HCT116 (cell line): ENCODE measurements around the gene DAAM2. TPM values are rescaled to one million over a fixed set of nuclear protein-coding genes. Genes with fewer than 3 reads are reported as not detected.

ENCODE experiments used
- ATAC-seq: fragments of 200-7000 bp; cut with Tn5 transposase; 2 replicates; pipeline ENCODE4 v1.9.1; 2020; ENCODE audit warnings: mild to moderate bottlenecking, moderate library complexity
- BruUV-seq: library from RNA; stranded (reverse); fragments of 400-500 nt; replicated peaks from 2 replicates; lab custom pipeline; 2021; lab: Mats Ljungman, UMichigan
- CTCF ChIA-PET: fragments of 300-600 bp; sonication (Branson Sonifier 250); formaldehyde crosslinking; loops from one replicate; lab custom pipeline; 2021; ENCODE audit warnings: antibody characterized with exemption; lab: Charles Lee
- POLR2A ChIA-PET: fragments of 300-600, 350-600 bp; sonication (Branson Sonifier 250); formaldehyde crosslinking; loops from one replicate; lab custom pipeline; 2021; ENCODE audit warnings: antibody characterized with exemption; lab: Charles Lee
- RAD21 ChIA-PET, 2 experiments: fragments of 300-600 bp; sonication (Branson Sonifier 250); formaldehyde crosslinking; loops; one replicate each; lab custom pipeline; 2023; ENCODE audit warnings: low total read pairs in 2 of 2; ENCODE audit not compliant: uncharacterized antibody in 2 of 2, unreplicated experiment in 2 of 2, low non-redundant PET in 1 of 2; lab: Charles Lee
- DNase-seq: peaks from one replicate; pipeline ENCODE4 v3.0.0-alpha.2; 2010; ENCODE audit warnings: low read depth, low spot score
- H2AFZ ChIP-seq: fragments of 200-600 bp; shearing (Covaris generic), sonication (generic); 2 replicates; pipeline ENCODE4 v1.6.1; 2017; ENCODE audit warnings: low read depth, mixed run types, mixed read lengths, antibody characterized with exemption, low read length; ENCODE audit not compliant: poor library complexity, severe bottlenecking
- H3K27ac ChIP-seq: 2 replicates; pipeline ENCODE4 v1.5.1; 2012; ENCODE audit warnings: low read depth, low read length
- H3K27me3 ChIP-seq: fragments of 200-600 bp; sonication (generic); 2 replicates; pipeline ENCODE4 v1.6.1; 2016; ENCODE audit warnings: mixed run types, low read length, mixed read lengths; ENCODE audit not compliant: insufficient read depth
- H3K36me3 ChIP-seq, 2 experiments: fragments of 200-500 bp in 1 of 2; fragments of 200-600 bp in 1 of 2; sonication (Bioruptor generic) in 1 of 2; sonication (generic) in 1 of 2; 2 replicates each; pipeline versions ENCODE4 v1.5.1 to v1.6.1; 2014 to 2016; ENCODE audit warnings: low read length in 2 of 2, inconsistent platforms in 1 of 2, mixed read lengths in 1 of 2, mixed run types in 1 of 2; ENCODE audit not compliant: insufficient read depth in 2 of 2, control insufficient read depth in 1 of 2
- H3K4me1 ChIP-seq, 2 experiments: fragments of 200-600 bp in 1 of 2; sonication (generic) in 1 of 2; 2 replicates each; pipeline versions ENCODE4 v1.5.1 to v1.6.1; 2012 to 2017; ENCODE audit warnings: low read length in 2 of 2, inconsistent platforms in 1 of 2, mild to moderate bottlenecking in 1 of 2, mixed read lengths in 1 of 2, mixed run types in 1 of 2, moderate library complexity in 1 of 2; ENCODE audit not compliant: insufficient read depth in 2 of 2, control insufficient read depth in 1 of 2
- H3K4me2 ChIP-seq: fragments of 200-600 bp; sonication (generic); 2 replicates; pipeline ENCODE4 v1.6.1; 2017; ENCODE audit warnings: mixed run types, low read length, mixed read lengths
- H3K4me3 ChIP-seq, 2 experiments: fragments of 200-600 bp in 1 of 2; sonication (generic) in 1 of 2; replicated peaks in 1 of 2; 2 replicates each; pipeline ENCODE4 v1.5.1; 2011 to 2016; ENCODE audit warnings: low read length in 2 of 2, control low read depth in 1 of 2, low read depth in 1 of 2, mild to moderate bottlenecking in 1 of 2, mixed read lengths in 1 of 2, mixed run types in 1 of 2
- H3K79me2 ChIP-seq: fragments of 200-600 bp; sonication (generic); 2 replicates; pipeline ENCODE4 v1.6.1; 2017; ENCODE audit warnings: mild to moderate bottlenecking, mixed run types, low read length, moderate library complexity, mixed read lengths; ENCODE audit not compliant: insufficient read depth
- H3K9ac ChIP-seq: fragments of 200-600 bp; sonication (generic); 2 replicates; pipeline ENCODE4 v1.6.1; 2016; ENCODE audit warnings: low read length, mixed read lengths
- H3K9me2 ChIP-seq: fragments of 200-600 bp; sonication (generic), shearing (Covaris generic); 2 replicates; pipeline ENCODE4 v1.6.1; 2017; ENCODE audit warnings: mixed run types, mild to moderate bottlenecking, moderate library complexity; ENCODE audit not compliant: insufficient read depth
- H3K9me3 ChIP-seq, 2 experiments: fragments of 200-500 bp in 1 of 2; fragments of 200-600 bp in 1 of 2; sonication (Bioruptor generic) in 1 of 2; sonication (generic) in 1 of 2; 2 replicates each; pipeline ENCODE4 v1.6.1; 2014 to 2017; ENCODE audit warnings: low read length in 2 of 2, mixed read lengths in 2 of 2, inconsistent platforms in 1 of 2, low read depth in 1 of 2, mild to moderate bottlenecking in 1 of 2, mixed run types in 1 of 2, moderate library complexity in 1 of 2; ENCODE audit not compliant: control insufficient read depth in 1 of 2, insufficient read depth in 1 of 2
- H4K20me1 ChIP-seq: fragments of 200-600 bp; sonication (generic), shearing (Covaris generic); 2 replicates; pipeline ENCODE4 v1.6.1; 2017; ENCODE audit warnings: mixed run types, mild to moderate bottlenecking, moderate library complexity; ENCODE audit not compliant: insufficient read depth
- ATF3 ChIP-seq: IDR thresholded peaks from 2 replicates; pipeline ENCODE4 v1.6.1; 2012
- CEBPB ChIP-seq: IDR thresholded peaks from 2 replicates; pipeline ENCODE4 v1.6.1; 2012; ENCODE audit warnings: low read depth
- CTCF ChIP-seq, 3 experiments: fragments of 200-600 bp in 1 of 3; sonication (generic) in 1 of 3; IDR thresholded peaks in 2 of 3; conservative IDR thresholded peaks in 1 of 3; 2 replicates each; pipeline ENCODE4 v1.5.1; 2012 to 2017; ENCODE audit warnings: low read depth in 2 of 3, low read length in 2 of 3, antibody characterized with exemption in 1 of 3, borderline replicate concordance in 1 of 3, control low read depth in 1 of 3, mild to moderate bottlenecking in 1 of 3, mixed read lengths in 1 of 3, mixed run types in 1 of 3, moderate library complexity in 1 of 3; ENCODE audit not compliant: insufficient read depth in 1 of 3
- ELF1 ChIP-seq: IDR thresholded peaks from 2 replicates; pipeline ENCODE4 v1.6.1; 2012; ENCODE audit warnings: low read depth, borderline replicate concordance
- EZH2 ChIP-seq: fragments of 200-600 bp; sonication (generic); IDR thresholded peaks from 2 replicates; pipeline ENCODE4 v1.6.1; 2017; ENCODE audit warnings: antibody characterized with exemption, mixed run types
- FOSL1 ChIP-seq: IDR thresholded peaks from 2 replicates; pipeline ENCODE4 v1.6.1; 2012; ENCODE audit warnings: low read depth
- MAX ChIP-seq: IDR thresholded peaks from 2 replicates; pipeline ENCODE4 v1.6.1; 2012
- POLR2AphosphoS5 ChIP-seq: IDR thresholded peaks from 2 replicates; pipeline ENCODE4 v1.6.1; 2011; ENCODE audit warnings: mild to moderate bottlenecking, low read depth, low read length, moderate library complexity
- RAD21 ChIP-seq: IDR thresholded peaks from 2 replicates; pipeline ENCODE4 v1.6.1; 2012; ENCODE audit warnings: low read depth, mild to moderate bottlenecking
- SIN3A ChIP-seq: IDR thresholded peaks from 2 replicates; pipeline ENCODE4 v1.6.1; 2012; ENCODE audit warnings: low read depth
- SP1 ChIP-seq: IDR thresholded peaks from 2 replicates; pipeline ENCODE4 v1.6.1; 2012; ENCODE audit warnings: low read depth
- ZBTB33 ChIP-seq: IDR thresholded peaks from 2 replicates; pipeline ENCODE4 v1.6.1; 2011; ENCODE audit warnings: mild to moderate bottlenecking, low read length, moderate library complexity; ENCODE audit not compliant: insufficient replicate concordance; ENCODE audit errors: extremely low read depth
- ZNF274 ChIP-seq: fragments of 200-500 bp; sonication (Bioruptor generic); IDR thresholded peaks from 2 replicates; pipeline ENCODE4 v1.6.1; 2014; ENCODE audit warnings: mild to moderate bottlenecking, low read depth, low read length, inconsistent platforms
- intact Hi-C: fragments of 100-400 bp; cut with micrococcal nuclease; formaldehyde crosslinking; loops from 2 replicates; pipeline ENCODE4 v1.10.0; 2022
- total RNA-seq: library from RNA; stranded (reverse); gene quantifications from one replicate; pipeline ENCODE4 v1.2.1, GENCODE V29; 2021; ENCODE audit not compliant: unreplicated experiment

Gene DAAM2
- total RNA-seq, 1 experiment from 2014 or later = not detected

GRCh38 chr6:39841923-39842322 lies 49.7 kb downstream of the DAAM2 start:
- intact Hi-C loops = no loop called here
- Histone ChIP-seq H4K20me1 (no peaks in the 10 kb centered on the region), H3K4me1 (no peaks in the 10 kb centered on the region), H3K9me3 (no peaks in the 10 kb centered on the region), H3K4me3 (no peak overlapping the region), H2AFZ (no peak overlapping the region), H3K36me3 (no peaks in the 10 kb centered on the region), H3K27ac (no peak overlapping the region), H3K79me2 (no peaks in the 10 kb centered on the region), H3K9me2 (no peaks in the 10 kb centered on the region), H3K27me3 (peaks cover 8% of the 10 kb centered on the region; the same call in 1 of the 2 replicates), H3K9ac (no peak overlapping the region), H3K4me2 (no peak overlapping the region)
- no peak for DNase-seq
- BruUV-seq = no TSS peak
- RAD21 ChIA-PET = no interaction called here
- no peak for TF ChIP-seq ZNF274
- TF ChIP-seq ATF3 = no peak
- no peak for TF ChIP-seq CEBPB
- TF ChIP-seq FOSL1 = no peak
- no peak for TF ChIP-seq POLR2AphosphoS5
- TF ChIP-seq SP1 = no peak
- no peak for TF ChIP-seq MAX
- TF ChIP-seq SIN3A = no peak
- TF ChIP-seq CTCF (IDR thresholded peaks at IDR 0.05 in 2 of 3, conservative IDR thresholded peaks at IDR 0.05 in 1 of 3; ENCODE audit: borderline replicate concordance in 1 of 3, insufficient read depth in 1 of 3, low read depth in 2 of 3, low read length in 2 of 3) = no peak
- no peak for TF ChIP-seq ZBTB33
- no peak for TF ChIP-seq RAD21
- TF ChIP-seq ELF1 = no peak
- no peak for TF ChIP-seq EZH2
- ATAC-seq = no peak
- CTCF ChIA-PET = no interaction called here
- POLR2A ChIA-PET = no interaction called here
